ENCODE measurements around the gene MICU1.
"Not testable (repeated sequence)": the region's sequence is repeated elsewhere in the genome, so short reads cannot be mapped to it uniquely, and the experiment has no call there.

MICU1 gene, protein sequence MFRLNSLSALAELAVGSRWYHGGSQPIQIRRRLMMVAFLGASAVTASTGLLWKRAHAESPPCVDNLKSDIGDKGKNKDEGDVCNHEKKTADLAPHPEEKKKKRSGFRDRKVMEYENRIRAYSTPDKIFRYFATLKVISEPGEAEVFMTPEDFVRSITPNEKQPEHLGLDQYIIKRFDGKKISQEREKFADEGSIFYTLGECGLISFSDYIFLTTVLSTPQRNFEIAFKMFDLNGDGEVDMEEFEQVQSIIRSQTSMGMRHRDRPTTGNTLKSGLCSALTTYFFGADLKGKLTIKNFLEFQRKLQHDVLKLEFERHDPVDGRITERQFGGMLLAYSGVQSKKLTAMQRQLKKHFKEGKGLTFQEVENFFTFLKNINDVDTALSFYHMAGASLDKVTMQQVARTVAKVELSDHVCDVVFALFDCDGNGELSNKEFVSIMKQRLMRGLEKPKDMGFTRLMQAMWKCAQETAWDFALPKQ

GRCh38 chr10:72625608-72626443, at the start of gene MICU1:
TSS of gene MICU1 (minus strand) at chr10:72626079. CDS start at chr10:72566793, 59,286 bp downstream.
- DNase-seq: peak; percentile 65

DNA sequence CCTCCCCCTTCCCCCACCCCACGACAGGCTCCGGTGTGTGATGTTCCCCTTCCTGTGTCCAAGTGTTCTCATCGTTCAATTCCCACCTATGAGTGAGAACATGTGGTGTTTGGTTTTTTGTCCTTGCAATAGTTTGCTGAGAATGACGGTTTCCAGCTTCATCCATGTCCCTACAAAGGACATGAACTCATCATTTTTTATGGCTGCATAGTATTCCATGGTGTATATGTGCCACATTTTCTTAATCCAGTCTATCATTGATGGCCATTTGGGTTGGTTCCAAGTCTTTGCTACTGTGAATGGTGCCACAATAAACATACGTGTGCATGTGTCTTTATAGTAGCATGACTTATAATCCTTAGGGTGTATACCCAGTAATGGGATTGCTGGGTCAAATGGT, 48.3 kb upstream of the MICU1 start:
- DNase-seq: not testable (repeated sequence)

DNA sequence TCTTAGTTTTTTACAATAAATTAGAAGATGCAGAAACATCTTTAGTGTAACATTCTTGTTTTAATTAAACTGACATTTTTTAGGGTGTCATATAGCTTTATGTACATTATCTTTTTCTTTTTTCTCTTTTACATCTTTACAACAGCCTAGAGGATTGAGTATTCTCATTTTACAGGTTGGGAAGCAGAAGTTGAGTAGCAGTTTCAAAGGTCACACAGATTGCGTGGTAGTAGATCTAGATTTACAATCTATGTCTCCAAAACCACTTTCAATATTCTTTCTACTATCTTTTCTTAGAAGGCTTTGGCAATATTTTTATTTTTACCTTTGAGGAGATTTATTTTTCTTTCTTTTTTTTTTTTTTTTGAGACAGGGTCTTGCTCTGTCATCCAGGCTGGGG, 47.4 kb upstream of the MICU1 start:
- no peak for DNase-seq

GRCh38 chr10:72667207-72667864, 41.5 kb upstream of the MICU1 start:
- no peak for DNase-seq

DNA sequence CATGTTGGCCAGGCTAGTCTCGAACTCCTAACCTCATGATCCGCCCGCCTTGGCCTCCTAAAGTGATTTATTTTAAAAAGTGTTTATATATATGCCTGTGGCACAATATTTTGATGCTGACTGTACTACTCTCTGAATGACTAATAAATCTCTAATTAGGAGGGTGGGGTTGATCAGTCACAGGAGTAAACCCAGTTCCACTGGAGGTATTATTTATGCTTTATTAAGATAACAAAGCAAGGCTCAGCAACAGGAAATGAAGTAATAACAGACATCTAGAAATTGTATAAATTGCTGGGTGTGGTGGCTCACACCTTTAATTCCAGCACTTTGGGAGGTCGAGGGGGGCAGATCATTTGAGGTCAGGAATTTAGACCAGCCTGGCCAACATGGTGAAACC, 40.0 kb upstream of the MICU1 start:
- DNase-seq: no peak

DNA sequence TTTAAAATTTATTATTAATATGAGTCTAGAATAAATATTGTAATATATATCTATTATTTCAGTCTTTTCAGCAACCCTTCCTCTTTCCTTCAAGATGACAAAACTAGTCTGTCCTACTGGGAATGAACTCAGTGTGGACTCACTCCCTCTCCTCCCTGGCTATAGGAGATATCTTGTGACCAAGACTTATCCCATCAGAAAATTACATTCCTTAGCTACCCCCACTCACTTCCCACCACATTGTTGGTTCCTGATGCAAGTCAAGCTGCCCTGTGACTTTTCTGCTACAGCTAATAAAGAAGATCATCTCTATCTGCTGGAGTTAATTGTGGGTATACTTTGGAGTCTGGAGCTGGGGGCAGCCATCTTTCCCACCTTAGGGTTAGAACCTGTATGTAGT, 38.1 kb upstream of the MICU1 start:
- DNase-seq: no peak

DNA sequence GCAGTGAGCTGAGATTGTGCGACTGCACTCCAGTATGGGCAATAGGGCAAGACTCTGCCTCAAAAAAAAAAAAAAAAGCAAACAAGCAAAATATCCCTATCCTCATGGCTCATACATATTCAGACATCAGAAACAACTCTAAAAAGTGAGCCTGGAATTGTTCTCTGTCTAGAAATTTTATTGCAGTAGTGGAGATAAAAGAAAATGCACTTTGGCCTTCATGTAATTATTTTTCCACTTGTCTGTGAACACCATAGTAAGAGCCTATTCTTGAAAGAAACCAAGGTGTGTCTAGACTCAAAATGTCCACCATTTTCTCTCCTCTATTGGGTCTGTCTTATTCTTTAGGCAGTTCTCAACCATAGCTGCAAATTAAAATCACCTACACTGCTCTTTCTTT, 35.6 kb upstream of the MICU1 start:
- no peak for DNase-seq

DNA sequence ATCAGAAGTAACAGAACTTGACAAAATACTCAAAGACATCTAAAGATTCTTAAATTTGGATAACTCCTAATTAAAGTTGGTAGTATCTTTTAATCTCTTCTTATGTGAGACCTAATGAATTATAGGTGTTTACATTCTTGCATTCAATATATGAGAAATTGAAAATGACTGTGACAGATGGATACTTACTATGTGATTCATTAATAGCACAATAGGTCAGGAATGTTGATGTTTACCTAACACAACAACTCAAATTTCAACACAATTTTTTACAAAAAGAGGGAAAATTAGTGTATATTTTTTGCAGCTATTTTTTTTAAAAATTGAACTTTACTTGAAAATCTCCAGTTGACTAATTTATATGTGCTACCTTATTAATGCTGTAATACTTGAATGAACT, 34.3 kb upstream of the MICU1 start:
- DNase-seq: no peak

DNA sequence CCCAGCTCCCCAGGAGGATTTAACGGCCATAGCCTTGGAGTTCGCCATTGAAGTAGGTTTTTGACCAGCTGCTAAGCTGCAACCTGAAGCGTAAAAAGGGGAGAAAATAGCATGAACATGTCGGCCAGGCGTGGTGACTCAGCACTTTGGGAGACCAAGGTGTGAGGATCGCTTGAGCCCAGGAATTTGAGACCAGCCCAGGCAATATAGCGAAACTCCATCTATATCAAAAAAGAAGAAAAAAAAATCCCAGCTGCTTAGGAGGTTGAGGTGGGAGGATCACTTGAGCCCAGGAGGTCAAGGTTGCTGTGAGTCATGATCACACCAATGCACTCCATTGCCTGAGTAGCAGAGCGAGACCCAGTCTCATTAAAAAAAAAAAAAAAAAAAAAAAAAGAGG, 33.8 kb upstream of the MICU1 start:
- no peak for DNase-seq

DNA sequence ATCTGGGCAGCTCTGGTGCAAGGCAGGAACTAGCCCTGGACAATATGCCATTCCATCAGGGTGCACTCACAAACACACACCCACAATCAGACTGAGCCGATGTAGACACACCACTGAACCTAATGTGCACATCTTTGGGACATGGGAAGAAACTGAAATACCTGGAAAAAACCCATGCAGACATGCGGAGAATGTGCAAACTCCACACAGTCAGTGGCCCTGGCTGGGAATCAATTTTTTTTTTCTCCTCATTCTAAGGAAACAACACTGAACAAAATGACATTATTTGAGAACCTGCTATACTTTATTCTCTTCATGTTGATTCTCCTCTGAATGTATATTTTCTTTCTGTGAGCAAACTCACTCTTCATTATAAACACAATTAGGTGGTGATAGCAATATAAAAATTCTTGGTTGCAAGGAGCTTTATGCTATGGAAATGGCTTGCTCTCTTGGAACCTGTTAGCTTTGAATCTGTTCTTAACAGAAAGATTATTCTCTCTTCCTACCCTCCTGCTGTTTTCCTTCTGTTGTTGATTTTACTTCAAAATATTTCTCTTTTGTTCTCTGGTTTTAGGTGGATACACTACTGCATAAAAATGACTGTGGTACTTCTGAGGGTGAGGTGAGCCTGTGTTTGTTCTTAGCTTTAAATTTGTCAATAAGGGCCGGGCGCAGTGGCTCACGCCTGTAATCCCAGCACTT, 33.0 kb upstream of the MICU1 start:
- no peak for DNase-seq

- DNase-seq: no peak
These were observed 28.8 kb upstream of the MICU1 start for GRCh38 chr10:72654720-72655119.

GRCh38 chr10:72653383-72654096, 27.7 kb upstream of the MICU1 start:
- DNase-seq: no peak

DNA sequence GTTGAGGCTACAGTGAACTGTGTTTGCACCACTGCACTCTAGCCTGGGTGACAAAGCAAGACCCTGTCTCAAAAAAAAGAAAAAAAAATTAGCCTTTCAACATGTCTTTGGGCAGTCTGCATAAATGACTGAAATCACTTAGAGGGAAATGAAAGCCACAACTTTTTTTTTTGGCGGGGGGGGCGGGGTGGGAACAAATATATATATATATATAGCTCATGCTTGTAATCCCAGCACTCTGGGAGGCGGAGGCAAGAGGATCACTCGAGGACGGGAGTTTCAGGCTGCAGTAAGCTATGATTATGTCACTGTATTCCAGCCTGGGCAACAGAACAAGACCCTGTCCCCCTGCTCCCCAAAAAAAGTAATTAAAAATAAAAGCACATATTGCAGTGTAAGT, 23.4 kb upstream of the MICU1 start:
- no peak for DNase-seq

- DNase-seq: no peak
These were observed 22.4 kb upstream of the MICU1 start for GRCh38 chr10:72648301-72648700.

GRCh38 chr10:72646971-72647370, 21.1 kb upstream of the MICU1 start:
- not testable (repeated sequence) for DNase-seq

DNA sequence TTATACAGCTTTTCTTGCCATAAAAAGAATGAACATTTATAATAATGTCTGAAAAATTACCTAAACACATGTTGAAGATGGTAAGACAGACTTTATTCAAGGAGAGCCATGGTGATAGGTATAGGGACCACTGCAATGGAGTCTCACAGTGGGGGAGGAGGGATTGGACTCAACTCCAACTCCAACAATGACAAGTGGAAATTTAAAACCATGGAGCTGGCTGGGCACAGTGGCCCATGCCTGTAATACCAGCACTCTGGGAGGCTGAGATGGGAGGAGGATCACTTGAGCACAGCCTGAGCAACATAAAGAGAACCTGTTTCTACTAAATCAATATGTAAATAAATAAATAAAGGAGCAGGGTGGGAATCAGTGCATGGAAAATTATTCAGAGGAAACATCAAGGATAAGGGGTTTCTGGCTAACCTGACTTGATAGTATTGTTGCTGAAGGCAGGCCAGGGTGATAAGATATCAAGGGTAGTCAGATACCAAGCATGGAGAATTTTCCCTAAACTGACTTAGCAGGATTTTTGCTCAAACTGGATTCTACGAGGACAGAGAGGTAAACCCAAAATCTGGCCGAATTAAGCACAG, 19.5 kb upstream of the MICU1 start:
- DNase-seq: no peak

DNA sequence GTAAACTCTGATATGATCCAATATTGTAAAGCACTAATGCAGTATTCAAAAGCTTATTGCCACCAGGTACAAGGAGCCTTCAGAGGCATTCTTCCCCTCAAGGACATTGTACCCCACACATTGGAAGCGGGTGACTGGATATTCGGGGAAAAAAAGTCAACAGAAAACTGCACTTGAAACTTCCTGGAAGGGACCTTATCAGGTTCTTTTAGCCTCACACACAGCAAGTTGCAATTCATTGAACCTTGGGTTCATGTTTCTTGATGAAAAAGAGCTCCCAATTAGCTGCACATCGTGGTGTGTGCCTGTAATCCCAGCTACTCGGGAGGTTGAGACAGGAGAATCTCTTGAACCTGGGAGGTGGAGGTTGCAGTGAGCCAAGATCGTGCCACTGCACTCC, 16.4 kb upstream of the MICU1 start:
- no peak for DNase-seq

- DNase-seq: no peak
These were observed 13.6 kb upstream of the MICU1 start for GRCh38 chr10:72639441-72639873.

DNA sequence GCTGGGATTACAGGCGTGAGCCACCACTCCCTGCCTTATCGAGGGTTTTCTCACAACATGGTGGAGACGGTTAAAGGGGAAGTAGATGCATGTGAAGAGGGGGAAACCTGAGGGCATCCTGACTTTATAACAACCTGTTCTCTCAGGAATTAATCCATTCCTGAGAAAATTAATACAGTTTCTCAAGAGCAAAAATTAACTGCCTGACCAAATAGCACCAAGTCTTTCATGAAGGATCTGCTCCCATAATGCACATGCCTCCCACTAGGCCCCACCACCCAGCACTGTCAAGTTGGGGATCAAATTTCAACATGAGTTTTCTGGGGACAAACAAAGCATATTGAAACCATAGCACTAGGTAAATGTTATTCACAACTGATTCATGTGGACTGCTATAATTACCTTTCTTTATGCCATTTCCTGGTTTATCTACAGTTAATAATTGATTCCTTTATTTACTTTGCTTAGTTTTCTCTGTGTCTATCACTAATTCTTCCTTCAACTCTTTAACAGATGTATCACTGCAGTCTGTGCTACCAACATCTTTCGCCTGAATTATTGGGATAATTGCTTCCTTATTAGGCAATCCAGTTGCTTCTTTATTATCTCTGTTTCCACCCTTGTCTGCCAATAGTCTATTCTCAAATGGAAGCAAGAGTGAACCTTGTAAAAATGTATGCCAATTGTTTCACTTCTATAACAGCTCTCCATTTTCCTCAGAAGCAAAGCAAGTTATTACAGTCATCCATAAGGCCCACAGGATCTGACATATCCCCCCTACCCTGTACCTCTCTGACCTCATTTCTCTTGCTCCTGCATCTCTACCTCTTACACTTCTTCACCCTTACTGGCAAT, 12.9 kb upstream of the MICU1 start:
- DNase-seq: no peak

- no peak for DNase-seq
These were observed 11.5 kb upstream of the MICU1 start for GRCh38 chr10:72637398-72637857.

DNA sequence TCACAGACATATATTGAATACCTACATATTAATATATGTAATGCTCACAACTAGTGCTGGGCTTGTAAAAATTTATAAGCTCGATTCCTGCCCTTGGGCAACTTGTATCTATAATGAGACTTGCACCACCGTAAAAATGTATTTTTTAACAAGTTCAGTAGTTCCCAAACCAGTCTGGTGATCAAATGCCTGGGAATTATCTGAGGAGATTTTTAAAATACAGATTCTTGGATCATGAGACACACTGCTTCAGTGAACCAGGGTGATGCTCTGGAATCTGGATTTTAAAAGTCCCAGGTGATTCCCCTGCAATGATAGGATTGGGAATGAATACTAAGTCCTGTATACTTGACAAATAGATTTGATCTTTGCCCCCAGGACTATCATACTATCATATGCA, 4.3 kb upstream of the MICU1 start:
- DNase-seq: no peak

All from SHP77 treated with DMSO at 0.1 percent for 48 hours (cell line).